Kidney (tissue), 14 donors: ENCODE measurements around the gene NXNL1. TPM values are rescaled to one million over a fixed set of nuclear protein-coding genes. Genes with fewer than 3 reads are reported as not detected.

Experiments
- DNase-seq, 5 donors: peaks; one replicate each; pipeline ENCODE4 v3.0.0-alpha.2; 2013 to 2020
- FAIRE-seq: peaks from 2 replicates; lab custom pipeline; 2012; peaks lifted over from hg19 to GRCh38; lab: Jason Lieb, UNC
- H3K27ac ChIP-seq, 2 donors: one replicate each; pipeline ENCODE4 v1.7.0; 2013; ENCODE audit warnings: low read depth in 2 of 2, low read length in 2 of 2, inconsistent platforms in 1 of 2
- H3K27me3 ChIP-seq: one replicate; pipeline ENCODE4 v1.7.1; 2013; ENCODE audit warnings: low read length, inconsistent platforms; ENCODE audit not compliant: control insufficient read depth, insufficient read depth
- H3K36me3 ChIP-seq, 3 donors: one replicate each; pipeline versions ENCODE4 v1.7.0 to v1.7.1; 2013; ENCODE audit warnings: low read length in 3 of 3, control low read depth in 1 of 3, inconsistent platforms in 1 of 3; ENCODE audit not compliant: insufficient read depth in 3 of 3, control insufficient read depth in 2 of 3
- H3K4me1 ChIP-seq, 3 donors: one replicate each; pipeline versions ENCODE4 v1.7.0 to v1.7.1; 2013; ENCODE audit warnings: low read length in 3 of 3, inconsistent platforms in 1 of 3, low read depth in 1 of 3; ENCODE audit not compliant: control insufficient read depth in 2 of 3, insufficient read depth in 2 of 3
- H3K4me3 ChIP-seq, 3 donors: one replicate each; pipeline versions ENCODE4 v1.7.0 to v1.8.1; 2013; ENCODE audit warnings: low read length in 3 of 3, control low read depth in 1 of 3, inconsistent platforms in 1 of 3
- H3K9ac ChIP-seq, 3 donors: one replicate each; pipeline versions ENCODE4 v1.7.0 to v1.7.1; 2013; ENCODE audit warnings: low read length in 3 of 3, control low read depth in 1 of 3, inconsistent platforms in 1 of 3
- H3K9me3 ChIP-seq, 3 donors: one replicate each; pipeline versions ENCODE4 v1.7.0 to v1.7.1; 2013; ENCODE audit warnings: low read length in 3 of 3, control low read depth in 1 of 3, inconsistent platforms in 1 of 3; ENCODE audit not compliant: control insufficient read depth in 2 of 3, insufficient read depth in 1 of 3
- CTCF ChIP-seq: IDR thresholded peaks from 3 replicates; pipeline ENCODE4 v1.5.1; 2012; ENCODE audit warnings: mild to moderate bottlenecking, moderate library complexity, borderline replicate concordance; ENCODE audit not compliant: insufficient read depth; ENCODE audit errors: extremely low read depth
- intact Hi-C: fragments of 100-400 bp; cut with DNase I; formaldehyde crosslinking; loops from one replicate; pipeline ENCODE4 v1.11.1; 2022
- polyA plus RNA-seq: library from polyadenylated mRNA; stranded (reverse); fragments of 350-450 nt; fragmentation: Illumina TruSeq; extraction: RNeasy Lipid Tissue Mini Kit (QIAGEN cat#74804); gene quantifications from one replicate; pipeline ENCODE4 v1.2.3, GENCODE V29; 2014; ENCODE audit warnings: low read depth, low replicate concordance; ENCODE audit not compliant: insufficient read depth
- total RNA-seq: library from RNA; stranded (reverse); fragmentation: NEBNext Ultra II Directional; extraction: Animal tissue kit (Norgen Biotek cat#: 25700); gene quantifications from one replicate; pipeline ENCODE4 v1.2.1, GENCODE V29; 2021
- donor health status: control.
- donor health status: control.
- donor health status: control.
- donor health status: control.
- donor health status: control.
- donor health status: DM: yes; HTN: yes; CAD: no.
- donor health status: Normal renal cell carcinoma (clear cell type).

The NXNL1 gene
- total and polyA plus RNA-seq, 2 donors from 2014 or later: not detected

DNA sequence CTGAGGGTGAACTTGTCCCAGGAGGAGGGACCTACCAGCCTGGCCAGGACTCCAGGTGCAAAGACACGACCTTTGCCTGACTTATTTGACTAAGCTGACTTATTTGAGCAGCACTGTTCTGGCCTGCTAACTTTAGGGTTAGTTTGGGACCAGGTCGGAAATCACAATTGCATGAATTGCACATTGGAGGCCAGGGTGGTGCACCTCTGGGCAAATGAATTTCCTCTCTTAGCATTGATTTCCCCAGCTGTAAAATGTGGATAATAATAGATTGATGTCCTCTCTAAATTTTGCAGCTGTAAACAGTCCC is 53.9 kb downstream of the NXNL1 start:
- peak overlapping the region; percentile 33 to 99 for H3K27ac ChIP-seq
- no peaks in the 10 kb centered on the region for H3K27me3 ChIP-seq
- DNase-seq (no peak), FAIRE-seq (no peak)
- intact Hi-C loops: no loop called here
- H3K4me1 ChIP-seq: peaks cover 0 to 18% (median 9%) of the 10 kb centered on the region in 3 donors
- H3K9ac ChIP-seq: no peak overlapping the region
- H3K4me3 ChIP-seq: peak overlapping the region in 2 of 3 donors; percentile 37 to 63
- no peak for TF ChIP-seq CTCF
- H3K36me3 ChIP-seq: no peaks in the 10 kb centered on the region
- no peaks in the 10 kb centered on the region for H3K9me3 ChIP-seq

DNA sequence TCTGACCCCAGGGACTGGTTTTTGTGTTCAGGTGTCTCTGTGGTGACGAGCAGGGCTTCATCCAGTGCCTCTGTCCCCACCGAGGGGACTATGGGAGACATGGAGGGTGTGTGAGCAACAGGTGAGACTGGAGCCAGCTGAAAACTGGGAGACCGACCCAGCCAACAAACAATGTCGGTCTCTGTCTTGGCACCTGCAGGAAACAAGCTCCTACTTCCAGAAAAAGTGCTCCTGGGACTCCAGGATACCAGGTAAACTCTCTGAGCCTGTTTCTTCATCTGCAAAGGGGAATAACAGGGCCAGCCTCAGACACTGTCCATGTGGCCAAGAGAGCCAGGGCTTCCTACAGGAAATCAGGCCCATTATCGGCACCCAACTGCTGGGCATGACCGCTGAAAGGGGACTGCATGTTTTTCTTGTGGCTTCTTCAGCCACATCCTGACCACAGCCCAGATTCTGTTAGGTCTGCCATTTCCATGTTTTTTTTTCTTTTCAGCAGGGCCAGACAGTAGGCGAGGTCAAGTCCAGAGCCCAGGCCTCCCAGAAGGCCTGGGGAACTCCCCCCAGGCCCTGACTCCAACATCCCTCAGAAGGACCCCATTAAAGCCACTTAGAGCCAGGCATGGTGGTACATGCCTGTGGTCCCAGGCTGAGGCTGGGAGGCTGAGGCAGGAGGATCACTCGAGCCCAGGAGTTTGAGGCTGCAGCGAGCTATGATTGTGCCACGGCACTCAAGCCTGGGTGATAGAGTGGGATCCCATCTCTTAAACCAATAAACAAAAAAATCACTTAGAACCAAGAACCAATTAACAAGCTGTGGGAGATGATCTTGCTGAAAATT is 54.5 kb downstream of the NXNL1 start:
- intact Hi-C loops: no loop called here
- H3K9me3 ChIP-seq: no peaks in the 10 kb centered on the region
- peak overlapping the region; percentile 76 to 99 for H3K27ac ChIP-seq
- no peak for TF ChIP-seq CTCF
- peak overlapping the region in 2 of 3 donors; percentile 37 to 63 for H3K4me3 ChIP-seq
- DNase-seq (no peak), FAIRE-seq (no peak)
- H3K4me1 ChIP-seq: peaks cover 0 to 18% (median 9%) of the 10 kb centered on the region in 3 donors
- H3K27me3 ChIP-seq: no peaks in the 10 kb centered on the region
- H3K9ac ChIP-seq: peak overlapping the region in 2 of 3 donors; percentile 60 to 64
- no peaks in the 10 kb centered on the region for H3K36me3 ChIP-seq

Other genes with a start within 250 kb of the NXNL1 start
- gene USE1, start 245.6 kb downstream of the NXNL1 start, total RNA-seq: 26.0 TPM
- 52.6 TPM for gene USE1, start 245.6 kb downstream of the NXNL1 start, polyA plus RNA-seq
- gene OCEL1, start 234.7 kb downstream of the NXNL1 start, total RNA-seq: 35.3 TPM
- gene OCEL1, start 234.7 kb downstream of the NXNL1 start, polyA plus RNA-seq: 80.1 TPM
- gene NR2F6, start 215.0 kb downstream of the NXNL1 start, total RNA-seq: 46.8 TPM
- gene NR2F6, start 215.0 kb downstream of the NXNL1 start, polyA plus RNA-seq: 60.2 TPM
- gene USHBP1, start 196.2 kb downstream of the NXNL1 start, total RNA-seq: 8.9 TPM
- gene USHBP1, start 196.2 kb downstream of the NXNL1 start, polyA plus RNA-seq: 7.2 TPM
- gene BABAM1, start 193.5 kb downstream of the NXNL1 start, total RNA-seq: 69.4 TPM
- gene BABAM1, start 193.5 kb downstream of the NXNL1 start, polyA plus RNA-seq: 105 TPM
- 0.54 TPM for gene ANKLE1, start 179.0 kb downstream of the NXNL1 start, total RNA-seq
- gene ANKLE1, start 179.0 kb downstream of the NXNL1 start, polyA plus RNA-seq: not detected
- 9.6 TPM for gene ABHD8, start 157.5 kb downstream of the NXNL1 start, total RNA-seq
- gene ABHD8, start 157.5 kb downstream of the NXNL1 start, polyA plus RNA-seq: 20.0 TPM
- 59.3 TPM for gene MRPL34, start 155.1 kb downstream of the NXNL1 start, total RNA-seq
- 369 TPM for gene MRPL34, start 155.1 kb downstream of the NXNL1 start, polyA plus RNA-seq
- 27.7 TPM for gene DDA1, start 151.4 kb downstream of the NXNL1 start, total RNA-seq
- gene DDA1, start 151.4 kb downstream of the NXNL1 start, polyA plus RNA-seq: 35.9 TPM
- 12.1 TPM for gene ANO8, start 126.1 kb downstream of the NXNL1 start, total RNA-seq
- gene ANO8, start 126.1 kb downstream of the NXNL1 start, polyA plus RNA-seq: 3.0 TPM
- 20.4 TPM for gene GTPBP3, start 123.4 kb downstream of the NXNL1 start, total RNA-seq
- gene GTPBP3, start 123.4 kb downstream of the NXNL1 start, polyA plus RNA-seq: 11.0 TPM
- gene PLVAP, start 83.6 kb downstream of the NXNL1 start, total RNA-seq: 195 TPM
- 148 TPM for gene PLVAP, start 83.6 kb downstream of the NXNL1 start, polyA plus RNA-seq
- gene CCDC194, start 66.7 kb downstream of the NXNL1 start, total RNA-seq: 0.57 TPM
- gene CCDC194, start 66.7 kb downstream of the NXNL1 start, polyA plus RNA-seq: not detected
- 89.6 TPM for gene BST2, start 55.3 kb downstream of the NXNL1 start, total RNA-seq
- gene BST2, start 55.3 kb downstream of the NXNL1 start, polyA plus RNA-seq: 250 TPM
- gene MVB12A, start 40.9 kb downstream of the NXNL1 start, total RNA-seq: 57.6 TPM
- 88.3 TPM for gene MVB12A, start 40.9 kb downstream of the NXNL1 start, polyA plus RNA-seq
- 0.13 TPM for gene TMEM221, start 12.3 kb downstream of the NXNL1 start, total RNA-seq
- not detected for gene TMEM221, start 12.3 kb downstream of the NXNL1 start, polyA plus RNA-seq
- 21.9 TPM for gene SLC27A1, start 9.6 kb upstream of the NXNL1 start, total RNA-seq
- gene SLC27A1, start 9.6 kb upstream of the NXNL1 start, polyA plus RNA-seq: 16.9 TPM
- gene PGLS, start 50.7 kb upstream of the NXNL1 start, total RNA-seq: 75.5 TPM
- 105 TPM for gene PGLS, start 50.7 kb upstream of the NXNL1 start, polyA plus RNA-seq
- 66.2 TPM for gene COLGALT1, start 94.7 kb upstream of the NXNL1 start, total RNA-seq
- gene COLGALT1, start 94.7 kb upstream of the NXNL1 start, polyA plus RNA-seq: 23.6 TPM
- 2.2 TPM for gene UNC13A, start 227.4 kb upstream of the NXNL1 start, total RNA-seq
- gene UNC13A, start 227.4 kb upstream of the NXNL1 start, polyA plus RNA-seq: 0.06 TPM